K562 (cell line): ENCODE measurements around the gene GALNS. TPM values are rescaled to one million over a fixed set of nuclear protein-coding genes. Genes with fewer than 3 reads are reported as not detected.

Experiments used
- BHLHE40 ChIP-seq: IDR thresholded peaks from 2 replicates; pipeline ENCODE4 v1.6.1; 2011; ENCODE audit warnings: low read length, improper control_type of control experiment
- GTF2E2 ChIP-seq: fragments of 200-800 bp; sonication (Bioruptor generic); IDR thresholded peaks from 2 replicates; pipeline ENCODE4 v1.6.1; 2016; ENCODE audit warnings: missing genetic modification characterization, missing compliant biosample characterization
- HDGF ChIP-seq: fragments of 450-650 bp; IDR thresholded peaks from 2 replicates; pipeline ENCODE4 v1.6.1; 2016
- ILK ChIP-seq: fragments of 450-650 bp; IDR thresholded peaks from 2 replicates; pipeline ENCODE4 v1.6.1; 2016; ENCODE audit warnings: missing genetic modification characterization, low read depth, mild to moderate bottlenecking, missing compliant biosample characterization, moderate library complexity, borderline replicate concordance
- NRF1 ChIP-seq, 2 experiments: fragments of 450-650 bp; IDR thresholded peaks in 1 of 2; conservative IDR thresholded peaks in 1 of 2; 2 replicates each; pipeline ENCODE4 v1.6.1; 2014; ENCODE audit warnings: mild to moderate bottlenecking in 2 of 2
- PHF21A ChIP-seq: fragments of 450-650 bp; IDR thresholded peaks from 2 replicates; pipeline ENCODE4 v1.6.1; 2017; ENCODE audit warnings: low read depth, borderline replicate concordance
- POLR2B ChIP-seq: fragments of 450-650 bp; IDR thresholded peaks from 2 replicates; pipeline ENCODE4 v1.6.1; 2018; ENCODE audit warnings: low read depth; ENCODE audit not compliant: partially characterized antibody
- SMAD2 ChIP-seq: fragments of 150-350 bp; IDR thresholded peaks from 2 replicates; pipeline ENCODE4 v1.6.1; 2014; ENCODE audit warnings: low read depth, mild to moderate bottlenecking, low read length
- SRSF1 ChIP-seq: fragments of 200-400 bp; formaldehyde crosslinking; IDR thresholded peaks from 2 replicates; pipeline ENCODE4 v1.6.1; 2017; ENCODE audit warnings: mild to moderate bottlenecking, low read depth, low read length, moderate library complexity
- XRCC4 ChIP-seq: IDR thresholded peaks from one replicate; pipeline ENCODE4 v1.6.1; 2011; ENCODE audit not compliant: insufficient read depth, insufficient read length; ENCODE audit errors: extremely low read depth
- YBX1 ChIP-seq: fragments of 450-650 bp; IDR thresholded peaks from 2 replicates; pipeline ENCODE4 v1.7.1; 2016; ENCODE audit warnings: mild to moderate bottlenecking
- ZC3H4 ChIP-seq: sonication (generic); formaldehyde crosslinking; IDR thresholded peaks from 2 replicates; pipeline ENCODE4 v1.9.0; 2021; ENCODE audit warnings: missing genetic modification reagents, borderline replicate concordance
- ZNF165 ChIP-seq: fragments of 250-450 bp; sonication (Bioruptor Pico); IDR thresholded peaks from 2 replicates; pipeline ENCODE4 v1.4.0; 2020; ENCODE audit warnings: borderline replicate concordance
- ZNF217 ChIP-seq: sonication (generic); formaldehyde crosslinking; IDR thresholded peaks from 2 replicates; pipeline ENCODE4 v1.8.0; 2022; ENCODE audit warnings: mild to moderate bottlenecking, missing genetic modification reagents
- ZNF277 ChIP-seq: fragments of 250-450 bp; sonication (Bioruptor Pico); IDR thresholded peaks from 2 replicates; pipeline ENCODE4 v1.8.0; 2022; ENCODE audit warnings: inconsistent platforms, mild to moderate bottlenecking, moderate library complexity, borderline replicate concordance
- ZNF318 ChIP-seq, 2 experiments: fragments of 450-650 bp; IDR thresholded peaks; 2 replicates each; pipeline ENCODE4 v1.6.1; 2016; ENCODE audit warnings: mild to moderate bottlenecking in 2 of 2, borderline replicate concordance in 1 of 2, low read depth in 1 of 2, moderate library complexity in 1 of 2
- polyA plus RNA-seq, 8 experiments: library from polyadenylated mRNA; depleted of rRNA in 4 of 8; stranded (reverse) in 5 of 8; unstranded in 3 of 8; fragments of >200 nt; fragmentation: Nextera tagmentation in 2 of 8; fragmentation: Illumina TruSeq in 1 of 8; extraction: Ambion mirVana in 2 of 8; extraction: Trizol in 1 of 8; gene quantifications; 2 replicates each; pipeline versions ENCODE4 v1.2.1 to v1.2.3, GENCODE V29; 2011 to 2014; ENCODE audit warnings: inconsistent platforms in 1 of 8, missing spikeins in 1 of 8
- total RNA-seq, 7 experiments: library from RNA; depleted of rRNA in 6 of 7; stranded (reverse); fragments of >200 nt in 6 of 7; fragmentation: Illumina TruSeq in 2 of 7; extraction: Trizol in 2 of 7; gene quantifications; 2 replicates each; pipeline versions ENCODE4 v1.2.1 to v1.2.3, GENCODE V29; 2011 to 2021; ENCODE audit warnings: low replicate concordance in 1 of 7
- TF ChIP-seq, protein P1 (sequence below): sonication (generic); formaldehyde crosslinking; IDR thresholded peaks from 2 replicates; pipeline ENCODE4 v1.9.0; 2022; ENCODE audit warnings: mild to moderate bottlenecking, missing genetic modification reagents

GALNS gene
- total and polyA plus RNA-seq, 9 of the 15 experiments (the other 6 are each of a cell fraction or from before 2014, with no cell fraction given) = 0.38 to 13.2 (median 4.3) TPM

- TF ChIP-seq POLR2B = no peak
- TF ChIP-seq ZNF318 (IDR thresholded peaks at IDR 0.05; ENCODE audit: borderline replicate concordance in 1 of 2, low read depth in 1 of 2) = no peak
- TF ChIP-seq YBX1 = no peak
- no peak for TF ChIP-seq GTF2E2 (tag)
- TF ChIP-seq ZNF217 (CRISPR knock-in tag) = no peak
- no peak for TF ChIP-seq SRSF1
- TF ChIP-seq, protein P1, sequence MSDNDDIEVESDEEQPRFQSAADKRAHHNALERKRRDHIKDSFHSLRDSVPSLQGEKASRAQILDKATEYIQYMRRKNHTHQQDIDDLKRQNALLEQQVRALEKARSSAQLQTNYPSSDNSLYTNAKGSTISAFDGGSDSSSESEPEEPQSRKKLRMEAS (CRISPR knock-in tag) = no peak
- no peak; the same call in 1 of the 2 replicates for TF ChIP-seq HDGF
- TF ChIP-seq ZNF165 (CRISPR knock-in tag) = 0 out of 2 replicates have a peak, but pooled peaks have one; percentile 57
- TF ChIP-seq XRCC4 = no peak
- TF ChIP-seq ILK = no peak
- TF ChIP-seq SMAD2 = no peak
- TF ChIP-seq PHF21A = 0 out of 2 replicates have a peak, but pooled peaks have one; percentile 8
- no peak for TF ChIP-seq NRF1 (conservative IDR thresholded peaks at IDR 0.05 in 1 of 2, IDR thresholded peaks at IDR 0.05 in 1 of 2)
- peak; percentile 83; the same call in 1 of the 2 replicates for TF ChIP-seq ZC3H4 (CRISPR knock-in tag)
- no peak for TF ChIP-seq ZNF277
- no peak; the same call in 1 of the 2 replicates for TF ChIP-seq BHLHE40
Observed at GRCh38 chr16:88784074-88784855, 72.5 kb downstream of the GALNS start (continued).
